GM19023 (cell line): Measurements from ENCODE around the gene RAB20.
"Not testable (repeated sequence)": the region's sequence is repeated elsewhere in the genome, so short reads cannot be mapped to it uniquely, and the experiment has no call there.

Source experiments
- ATAC-seq: cut with Tn5 transposase; IDR thresholded peaks from one replicate; pipeline ENCODE4 v1.9.1; 2021; ENCODE audit warnings: mild to moderate bottlenecking, moderate library complexity; ENCODE audit not compliant: unreplicated experiment

Gene RAB20, protein sequence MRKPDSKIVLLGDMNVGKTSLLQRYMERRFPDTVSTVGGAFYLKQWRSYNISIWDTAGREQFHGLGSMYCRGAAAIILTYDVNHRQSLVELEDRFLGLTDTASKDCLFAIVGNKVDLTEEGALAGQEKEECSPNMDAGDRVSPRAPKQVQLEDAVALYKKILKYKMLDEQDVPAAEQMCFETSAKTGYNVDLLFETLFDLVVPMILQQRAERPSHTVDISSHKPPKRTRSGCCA

DNA sequence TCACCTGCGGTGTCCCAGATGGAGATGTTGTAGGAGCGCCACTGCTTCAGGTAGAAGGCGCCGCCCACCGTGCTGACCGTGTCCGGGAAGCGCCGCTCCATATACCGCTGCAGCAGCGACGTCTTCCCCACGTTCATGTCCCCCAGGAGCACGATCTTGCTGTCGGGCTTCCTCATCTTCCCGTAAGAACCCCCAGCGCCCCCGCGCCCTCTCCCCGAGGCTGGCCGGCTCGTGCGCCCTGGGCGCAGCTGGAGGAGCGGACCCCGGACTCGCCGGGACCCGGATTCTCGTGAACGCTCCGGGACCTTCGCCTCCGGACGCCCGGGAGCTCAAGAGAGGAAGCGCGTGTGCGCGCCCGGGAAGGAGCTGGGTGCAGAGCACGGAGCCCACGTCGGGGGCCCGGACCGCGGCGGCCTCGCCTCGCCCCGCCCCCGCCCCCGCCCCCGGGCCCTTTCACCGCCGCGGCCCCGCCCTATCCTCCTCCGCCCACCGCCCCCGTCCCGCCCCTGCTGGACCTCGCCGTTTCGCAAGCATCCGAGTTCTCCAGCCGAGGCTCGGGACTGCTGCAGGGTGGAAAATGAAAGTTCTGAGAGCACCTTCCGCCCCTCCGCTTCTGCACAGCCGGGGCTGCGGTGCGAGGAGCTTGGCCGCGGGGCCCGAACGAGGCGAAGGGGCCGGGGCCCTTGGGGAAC lies at the start of gene RAB20:
TSS of gene RAB20 (minus strand) at position 379 of the 692 bp plus-strand sequence. CDS start at position 176, 203 bp downstream.
- ATAC-seq = peak; percentile 72

- no peak for ATAC-seq
Observed at GRCh38 chr13:110610955-110611595, 49.6 kb upstream of the RAB20 start.

DNA sequence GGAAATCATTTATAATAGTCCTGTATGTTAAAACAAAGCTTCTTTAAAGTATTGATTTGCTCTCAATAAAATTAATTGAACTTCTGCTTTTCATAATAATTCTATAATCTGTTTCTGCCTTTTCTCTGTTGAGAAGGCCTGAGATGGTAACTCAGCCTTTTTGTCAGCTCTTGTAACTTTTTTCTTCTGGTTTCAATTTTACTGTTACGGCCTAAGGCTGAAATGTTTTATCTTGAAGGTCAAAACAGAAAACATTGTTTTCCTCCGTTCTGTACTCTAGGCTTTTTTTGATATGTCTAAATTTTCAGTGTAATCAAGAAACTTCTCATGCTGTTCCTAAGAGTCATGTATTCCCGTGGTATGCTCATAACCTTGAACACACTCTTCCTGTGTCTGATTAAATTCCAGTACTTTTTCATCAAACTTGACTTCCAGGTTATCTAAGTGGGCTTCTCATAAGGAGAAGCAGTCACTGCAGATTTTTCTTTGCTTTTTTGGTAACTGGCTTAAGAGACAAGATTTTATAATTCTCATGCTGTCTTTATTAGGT lies 46.2 kb upstream of the RAB20 start:
- no peak for ATAC-seq

DNA sequence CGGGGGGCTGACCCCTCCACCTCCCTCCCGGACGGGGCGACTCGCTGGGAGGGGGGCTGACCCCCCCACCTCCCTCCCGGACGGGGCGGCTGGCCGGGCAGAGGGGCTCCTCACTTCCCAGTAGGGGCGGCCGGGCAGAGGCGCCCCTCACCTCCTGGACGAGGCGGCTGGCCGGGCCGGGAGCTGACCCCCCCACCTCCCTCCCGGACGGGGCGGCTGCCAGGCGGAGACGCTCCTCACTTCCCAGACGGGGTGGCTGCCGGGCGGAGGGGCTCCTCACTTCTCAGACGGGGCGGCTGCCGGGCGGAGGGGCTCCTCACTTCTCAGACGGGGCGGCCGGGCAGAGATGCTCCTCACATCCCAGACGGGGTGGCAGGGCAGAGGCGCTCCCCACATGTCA lies 44.8 kb upstream of the RAB20 start:
- ATAC-seq = not testable (repeated sequence)

DNA sequence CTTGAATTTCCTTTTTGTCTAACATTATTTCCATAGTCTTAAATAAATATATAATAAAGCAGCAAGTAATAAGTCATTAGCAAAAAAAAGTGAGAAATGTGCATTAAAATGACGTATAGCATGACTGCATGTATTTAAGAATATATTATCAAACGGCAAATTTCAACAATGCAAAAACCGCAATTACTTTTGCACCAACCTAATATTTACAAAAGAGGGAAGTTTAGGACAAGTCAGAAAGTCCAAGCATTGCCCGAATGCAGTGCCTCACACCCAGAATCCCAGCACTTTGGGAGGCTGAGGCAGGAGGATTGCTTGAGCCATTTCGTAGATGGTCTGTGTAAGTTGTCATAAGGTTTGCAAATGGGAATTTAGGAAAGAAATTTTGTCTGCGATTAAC lies 43.6 kb upstream of the RAB20 start:
- ATAC-seq = no peak

DNA sequence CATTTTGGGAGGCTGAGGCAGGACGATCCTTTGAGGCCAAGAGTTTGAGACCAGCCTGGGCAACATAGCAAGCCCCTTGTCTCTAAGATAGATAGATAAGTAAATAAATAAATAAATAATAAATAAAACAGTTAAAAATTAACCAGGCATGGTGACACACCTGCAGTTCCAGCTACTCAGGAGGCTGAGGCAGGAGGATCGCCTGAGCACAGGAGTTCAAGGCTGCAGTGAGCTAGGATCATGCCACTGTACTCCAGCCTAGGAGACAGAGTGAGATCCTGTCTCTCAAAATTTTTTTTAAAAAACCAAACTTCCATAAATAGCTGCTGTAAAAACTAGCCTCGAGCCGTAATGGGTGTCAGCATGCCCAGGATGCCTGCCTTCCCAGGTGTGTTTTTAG lies 39.5 kb upstream of the RAB20 start:
- no peak for ATAC-seq

GRCh38 chr13:110600261-110600819 lies 38.8 kb upstream of the RAB20 start:
- ATAC-seq = no peak

DNA sequence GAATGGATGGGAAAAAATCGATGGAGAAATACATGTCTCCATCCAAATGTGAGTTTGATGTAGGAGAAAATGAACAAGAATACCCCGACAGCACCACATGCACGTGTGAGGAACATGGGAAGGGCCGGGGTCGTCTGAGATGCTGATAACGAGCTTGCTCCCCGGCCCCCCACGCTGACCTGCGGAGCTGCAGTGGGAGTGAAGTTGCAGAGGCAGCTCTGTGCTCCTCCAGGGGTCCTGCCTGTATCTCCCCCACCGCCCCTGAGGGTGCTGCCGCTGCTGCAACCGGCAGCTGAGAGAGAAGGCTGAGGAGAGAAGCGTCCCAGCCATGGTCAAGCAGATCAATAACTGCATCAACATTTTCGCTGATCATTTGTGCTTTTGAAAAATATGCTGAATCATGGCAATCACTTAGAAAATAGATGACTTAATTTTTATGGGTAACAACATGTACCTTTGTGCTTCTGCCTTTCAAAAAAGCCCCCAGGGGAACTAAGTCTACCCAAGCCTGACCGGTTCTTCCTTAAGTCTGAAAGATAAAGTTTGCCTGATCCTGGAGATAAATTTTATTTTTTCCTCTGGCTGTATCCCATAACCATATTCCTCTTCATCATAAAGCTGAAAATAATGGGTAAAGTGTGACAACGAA lies 35.6 kb upstream of the RAB20 start:
- ATAC-seq = no peak

GRCh38 chr13:110593430-110594130 lies 32.1 kb upstream of the RAB20 start:
- ATAC-seq = peak; percentile 74

GRCh38 chr13:110592665-110593064 lies 31.1 kb upstream of the RAB20 start:
- ATAC-seq = no peak

DNA sequence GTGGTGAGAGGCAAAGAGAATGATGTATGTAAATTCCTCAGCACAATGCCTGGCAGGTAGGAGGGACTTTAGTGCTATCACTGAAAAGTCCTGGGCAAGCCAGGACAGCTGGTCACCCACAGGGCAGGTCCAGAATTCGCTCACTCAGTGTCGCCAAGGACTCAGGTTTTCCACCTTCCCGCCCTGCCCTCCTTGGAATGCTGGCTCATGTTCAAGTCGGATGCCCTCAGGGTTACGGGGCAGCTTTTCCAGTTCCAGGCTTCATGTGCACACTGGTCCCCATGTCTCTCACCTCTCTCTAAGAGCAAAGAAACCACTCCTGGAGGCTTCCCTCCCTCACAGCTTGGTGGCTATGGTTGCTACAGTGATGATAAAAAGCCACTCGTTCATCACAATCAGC lies 29.1 kb upstream of the RAB20 start:
- ATAC-seq = no peak

GRCh38 chr13:110589793-110590390 lies 28.4 kb upstream of the RAB20 start:
- ATAC-seq = no peak

- no peak for ATAC-seq
Observed at GRCh38 chr13:110583178-110583865, 21.8 kb upstream of the RAB20 start.

- no peak for ATAC-seq
Observed at GRCh38 chr13:110582421-110582954, 21.0 kb upstream of the RAB20 start.

DNA sequence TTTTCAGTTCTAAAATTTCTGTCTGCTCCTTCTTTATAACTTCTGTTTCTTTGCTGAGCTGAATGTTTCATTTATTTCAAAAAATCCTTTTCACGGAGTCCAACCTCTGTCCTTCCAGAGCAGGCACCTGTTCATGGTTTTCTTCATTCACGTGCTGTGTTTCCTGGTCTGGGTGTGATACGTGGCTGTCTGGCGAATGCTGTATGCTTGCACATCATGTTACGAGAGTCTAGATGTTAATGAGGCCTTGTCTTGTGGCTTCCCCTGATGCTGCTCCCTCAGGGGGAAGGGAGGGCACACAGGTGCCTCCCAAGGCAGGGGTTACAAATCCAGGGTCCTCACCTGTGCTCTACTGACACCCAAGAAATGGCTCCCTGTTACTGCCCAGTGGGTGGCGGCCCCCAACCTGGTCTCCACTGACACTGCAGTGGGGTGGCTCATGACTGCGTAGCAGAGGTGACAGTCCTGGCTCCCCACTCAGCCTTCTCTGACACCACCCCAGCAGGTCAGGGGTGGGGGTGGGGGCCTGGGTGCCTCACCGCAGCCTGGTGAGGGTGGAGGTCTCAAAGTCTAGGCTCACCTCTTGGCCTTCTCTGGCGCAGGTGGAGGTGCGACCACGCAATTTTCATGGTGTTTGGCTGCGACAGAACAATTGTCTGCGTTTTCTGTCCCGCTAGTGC lies 20.1 kb upstream of the RAB20 start:
- no peak for ATAC-seq

- ATAC-seq = no peak
Observed at GRCh38 chr13:110580800-110581199, 19.3 kb upstream of the RAB20 start.

- no peak for ATAC-seq
Observed at GRCh38 chr13:110578363-110578762, 16.8 kb upstream of the RAB20 start.

DNA sequence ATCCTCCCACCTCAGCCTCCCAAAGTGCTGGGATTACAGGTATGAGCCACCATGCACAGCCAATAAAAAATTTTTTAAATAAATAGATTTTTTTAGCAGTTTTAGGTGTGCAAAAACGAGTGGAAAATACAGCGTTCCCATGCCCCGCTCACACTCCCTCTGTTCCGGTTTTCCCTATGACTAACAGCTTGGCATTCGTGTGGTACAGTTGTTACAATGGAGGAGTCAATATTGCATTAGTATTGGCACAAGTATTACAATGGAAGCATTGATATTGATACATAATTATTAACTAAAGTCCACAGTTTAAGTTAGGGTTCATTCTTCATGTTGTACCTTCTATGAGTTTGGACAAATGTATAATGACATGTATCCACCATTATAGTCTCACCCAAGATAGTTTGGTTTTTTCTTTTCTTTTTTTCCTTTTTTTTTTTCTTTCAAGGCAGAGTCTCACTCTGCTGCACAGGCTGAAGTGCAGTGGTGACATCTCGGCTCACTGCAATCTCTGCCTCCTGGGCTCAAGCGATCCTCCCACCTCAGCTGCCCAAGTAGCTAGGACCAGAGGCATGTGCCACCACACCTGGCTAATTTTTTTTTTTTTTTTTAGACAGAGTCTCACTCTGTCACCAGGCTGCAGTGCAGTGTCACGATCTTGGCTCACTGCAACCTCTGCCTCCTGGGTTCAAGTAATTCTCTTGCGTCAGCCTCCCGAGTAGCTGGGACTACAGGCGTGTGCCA lies 15.4 kb upstream of the RAB20 start:
- no peak for ATAC-seq
